GM10266 (cell line): ENCODE data around the gene TTC39C.

Experiments used
- DNase-seq: peaks from one replicate; pipeline ENCODE4 v3.0.0; 2012; ENCODE audit errors: extremely low spot score
- CTCF ChIP-seq: IDR thresholded peaks from 2 replicates; pipeline ENCODE4 v1.5.1; 2012; ENCODE audit warnings: mild to moderate bottlenecking, low read depth; ENCODE audit not compliant: control insufficient read depth, insufficient read depth; ENCODE audit errors: missing control alignments

TTC39C gene

DNA sequence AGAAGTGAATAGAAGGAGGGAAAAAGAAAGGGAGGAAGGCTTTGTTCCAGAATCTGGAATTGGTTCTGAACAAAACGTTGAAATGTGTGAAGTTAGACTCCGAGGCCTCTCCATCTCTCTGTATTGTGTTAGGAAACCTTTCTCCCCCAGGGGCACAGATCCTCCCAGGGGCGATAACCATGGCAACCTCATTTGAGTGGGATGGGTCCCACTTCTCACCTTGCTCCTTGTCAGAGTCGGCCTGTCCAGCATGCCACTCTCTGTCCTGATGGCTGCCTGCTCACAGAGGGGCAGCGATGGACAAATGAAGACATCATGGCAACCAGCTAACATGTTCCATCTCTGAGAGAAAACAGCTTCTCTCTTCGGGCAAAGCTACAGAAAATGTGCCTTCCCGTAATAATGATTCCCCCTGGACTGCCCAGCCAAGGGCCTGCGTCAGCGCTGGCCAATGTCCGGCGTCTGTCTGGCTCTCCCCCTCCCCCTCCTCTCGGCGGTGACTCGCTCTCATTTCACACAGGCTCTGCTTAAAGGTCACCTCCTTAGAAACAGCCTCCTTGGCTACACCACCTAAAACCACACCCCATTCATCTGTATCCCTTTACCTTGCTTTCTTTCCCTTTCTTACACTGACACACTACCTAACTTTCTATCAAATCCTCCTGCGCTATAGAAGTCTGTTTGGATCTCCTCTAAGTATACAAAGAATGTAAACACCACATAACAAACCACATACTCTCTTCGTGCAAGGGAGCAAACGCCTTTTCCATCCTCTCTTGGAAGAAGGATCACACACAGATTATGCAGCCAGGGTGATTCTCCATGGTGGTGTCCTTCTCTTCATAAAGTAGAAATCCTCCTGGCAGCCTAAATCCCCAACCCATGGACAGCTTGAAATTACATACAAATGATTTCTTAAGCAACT is 32.1 kb upstream of the TTC39C start:
- TF ChIP-seq CTCF: no peak
- no peak for DNase-seq

GRCh38 chr18:23983112-23983511 is 31.4 kb upstream of the TTC39C start:
- DNase-seq: no peak
- no peak for TF ChIP-seq CTCF

GRCh38 chr18:23986600-23987359 is 27.8 kb upstream of the TTC39C start:
- DNase-seq: no peak

DNA sequence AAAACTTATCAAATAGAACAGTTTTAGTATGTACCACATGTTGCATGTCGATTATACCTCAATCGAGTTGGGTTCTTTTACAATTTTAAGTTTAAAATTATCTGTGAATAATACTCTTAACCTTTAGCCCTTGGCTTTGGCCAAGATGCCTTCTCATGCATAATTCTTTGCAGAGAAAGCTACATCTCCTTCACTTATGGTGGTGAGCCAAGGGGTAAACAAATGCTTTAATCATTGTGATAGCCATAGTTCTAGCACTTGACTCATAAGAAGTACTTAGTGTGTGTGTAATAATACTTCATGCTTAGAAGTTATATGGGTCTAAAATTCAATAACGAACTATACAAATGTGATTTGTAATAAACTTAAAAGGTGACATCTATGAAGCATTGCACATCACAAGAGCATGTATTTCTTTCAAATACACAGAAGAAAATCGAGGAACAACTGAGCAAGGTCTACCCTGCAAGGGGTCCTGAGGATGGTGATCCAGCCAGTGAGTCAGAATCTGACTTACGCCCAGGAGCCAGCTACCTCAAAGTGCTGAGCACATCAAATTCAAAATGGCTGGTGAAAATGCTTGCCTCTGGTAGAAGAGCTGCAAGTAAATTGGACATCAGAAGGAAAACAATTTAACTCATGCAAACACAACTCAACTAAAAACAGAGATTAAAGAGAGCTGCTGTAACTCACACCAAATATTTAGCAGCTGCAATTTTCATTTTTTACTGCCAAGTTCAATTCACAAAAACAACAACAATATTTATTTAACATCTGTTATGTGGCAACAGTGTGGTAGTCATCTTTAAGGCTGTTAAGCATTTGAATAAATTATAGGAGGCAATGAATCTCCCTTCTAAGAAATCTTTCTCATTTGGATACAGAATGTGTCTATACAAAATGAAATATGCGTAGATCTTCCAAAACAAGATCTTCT is 23.8 kb upstream of the TTC39C start:
- no peak for TF ChIP-seq CTCF
- DNase-seq: no peak

More at GRCh38 chr18:23986600-23987359, 27.8 kb upstream of the TTC39C start:
- TF ChIP-seq CTCF: no peak

- DNase-seq: no peak
- TF ChIP-seq CTCF: no peak
Measured at GRCh38 chr18:23992089-23992940, 22.2 kb upstream of the TTC39C start.

DNA sequence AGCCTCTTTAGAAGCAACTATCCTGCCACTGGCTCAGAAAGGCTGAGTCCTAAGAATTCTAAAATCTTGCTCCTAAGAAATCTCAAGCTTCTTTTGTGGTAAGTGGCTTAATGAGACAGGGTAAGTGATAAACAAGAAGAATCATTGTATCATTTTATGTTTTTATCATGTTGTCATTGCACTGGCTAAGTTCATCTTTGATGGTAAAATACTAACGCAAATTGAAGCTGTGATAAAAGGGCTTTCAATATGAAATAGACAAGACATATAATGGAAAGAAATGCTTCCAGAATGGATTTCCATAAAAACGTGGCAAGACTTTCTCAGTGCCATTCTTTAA is 21.6 kb upstream of the TTC39C start:
- no peak for TF ChIP-seq CTCF
- no peak for DNase-seq
